SH-SY5Y (cell line): Measurements from ENCODE around the gene EIF3I.

Source experiments
- GATA2 ChIP-seq: IDR thresholded peaks from 2 replicates; pipeline ENCODE4 v1.6.1; 2011; ENCODE audit warnings: mild to moderate bottlenecking, low read depth, low read length
- GATA3 ChIP-seq: IDR thresholded peaks from 2 replicates; pipeline ENCODE4 v1.6.1; 2011; ENCODE audit warnings: low read depth, mild to moderate bottlenecking, low read length, moderate library complexity

GRCh38 chr1:32199717-32200072 is 22.5 kb upstream of the EIF3I start:
- no peak for TF ChIP-seq GATA2
- no peak for TF ChIP-seq GATA3
